CD4-positive, alpha-beta T cell treated with Interleukin-1 beta for 1 hour (primary cell): ENCODE data around the gene UCK1.

Source experiments
- DNase-seq, 2 donors: peaks; one replicate each; pipeline ENCODE4 v3.0.0-alpha.2; 2020 to 2022

UCK1 gene

GRCh38 chr9:131530920-131531832 is at the start of gene UCK1:
Gene UCK1 (minus strand): TSS chr9:131531263. CDS start chr9:131531174, 89 bp downstream.
- DNase-seq: peak; percentile 76 to 78

GRCh38 chr9:131580358-131580757 is 49.3 kb upstream of the UCK1 start:
- no peak for DNase-seq

GRCh38 chr9:131579789-131580211 is 48.7 kb upstream of the UCK1 start:
- DNase-seq: no peak

GRCh38 chr9:131578731-131579504 is 47.9 kb upstream of the UCK1 start:
- peak; percentile 51 to 68 for DNase-seq

- DNase-seq: no peak
These were observed 47.0 kb upstream of the UCK1 start for GRCh38 chr9:131578021-131578420.

GRCh38 chr9:131577005-131578000 is 46.2 kb upstream of the UCK1 start:
- DNase-seq: no peak

- no peak for DNase-seq
These were observed 45.1 kb upstream of the UCK1 start for GRCh38 chr9:131575946-131576853.

GRCh38 chr9:131574730-131575640 is 43.9 kb upstream of the UCK1 start:
- DNase-seq: no peak

- no peak for DNase-seq
These were observed 36.8 kb upstream of the UCK1 start for GRCh38 chr9:131567910-131568309.

- no peak for DNase-seq
These were observed 35.1 kb upstream of the UCK1 start for GRCh38 chr9:131566158-131566557.

- no peak for DNase-seq
These were observed 34.3 kb upstream of the UCK1 start for GRCh38 chr9:131565369-131565768.

GRCh38 chr9:131562032-131562959 is 31.2 kb upstream of the UCK1 start:
- no peak for DNase-seq

GRCh38 chr9:131559421-131560000 is 28.4 kb upstream of the UCK1 start:
- no peak for DNase-seq

- no peak for DNase-seq
These were observed 26.9 kb upstream of the UCK1 start for GRCh38 chr9:131557855-131558548.

- no peak for DNase-seq
These were observed 25.0 kb upstream of the UCK1 start for GRCh38 chr9:131555841-131556673.

- no peak for DNase-seq
These were observed 23.8 kb upstream of the UCK1 start for GRCh38 chr9:131554843-131555351.
